ENCODE measurements around the gene LGALS3BP.

DNA sequence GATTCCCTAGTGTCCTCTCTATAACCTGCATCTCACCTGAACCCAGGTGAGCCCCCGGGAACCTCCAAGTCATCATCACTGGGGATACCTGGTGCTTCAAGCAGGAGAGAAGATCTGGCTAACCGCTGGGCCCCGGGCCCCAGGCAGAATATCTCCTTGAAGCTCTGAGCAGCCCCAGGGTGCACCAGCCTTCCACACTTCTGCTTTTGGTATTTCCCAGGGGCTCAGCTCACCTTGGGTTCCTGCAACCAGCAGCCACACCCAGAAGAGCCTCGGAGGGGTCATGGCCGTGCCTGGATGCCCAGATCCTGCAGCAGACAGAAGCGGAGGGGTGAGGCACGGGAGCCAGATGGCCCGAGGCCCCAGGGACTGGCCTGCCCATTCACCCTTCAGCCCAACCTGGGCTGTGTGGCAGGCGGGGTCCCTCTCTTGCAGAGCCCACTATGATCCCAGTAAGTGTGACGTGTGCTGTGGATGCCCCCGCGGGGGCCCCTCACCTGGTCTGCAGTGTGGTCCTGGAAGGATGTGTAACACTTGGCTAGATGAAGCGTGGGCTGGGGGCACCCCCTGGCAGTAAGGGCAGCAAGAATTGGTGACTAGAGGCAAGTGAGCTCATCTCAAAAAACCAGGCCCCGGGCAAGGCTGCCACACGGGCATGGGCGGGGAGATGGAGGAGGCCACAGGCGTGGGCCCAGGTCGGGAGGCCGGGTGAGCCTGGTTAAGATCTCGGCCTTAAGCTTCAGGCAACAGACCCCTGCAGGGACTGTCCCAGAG is 2.6 kb downstream of the LGALS3BP start:
- TF ChIP-seq EZH2 (IDR thresholded peaks at IDR 0.05; ENCODE audit: low read length): no peak
- TF ChIP-seq, protein P1, sequence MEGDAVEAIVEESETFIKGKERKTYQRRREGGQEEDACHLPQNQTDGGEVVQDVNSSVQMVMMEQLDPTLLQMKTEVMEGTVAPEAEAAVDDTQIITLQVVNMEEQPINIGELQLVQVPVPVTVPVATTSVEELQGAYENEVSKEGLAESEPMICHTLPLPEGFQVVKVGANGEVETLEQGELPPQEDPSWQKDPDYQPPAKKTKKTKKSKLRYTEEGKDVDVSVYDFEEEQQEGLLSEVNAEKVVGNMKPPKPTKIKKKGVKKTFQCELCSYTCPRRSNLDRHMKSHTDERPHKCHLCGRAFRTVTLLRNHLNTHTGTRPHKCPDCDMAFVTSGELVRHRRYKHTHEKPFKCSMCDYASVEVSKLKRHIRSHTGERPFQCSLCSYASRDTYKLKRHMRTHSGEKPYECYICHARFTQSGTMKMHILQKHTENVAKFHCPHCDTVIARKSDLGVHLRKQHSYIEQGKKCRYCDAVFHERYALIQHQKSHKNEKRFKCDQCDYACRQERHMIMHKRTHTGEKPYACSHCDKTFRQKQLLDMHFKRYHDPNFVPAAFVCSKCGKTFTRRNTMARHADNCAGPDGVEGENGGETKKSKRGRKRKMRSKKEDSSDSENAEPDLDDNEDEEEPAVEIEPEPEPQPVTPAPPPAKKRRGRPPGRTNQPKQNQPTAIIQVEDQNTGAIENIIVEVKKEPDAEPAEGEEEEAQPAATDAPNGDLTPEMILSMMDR (optimal IDR thresholded peaks at IDR 0.05 in 1 of 3, IDR thresholded peaks at IDR 0.05 in 1 of 3, conservative IDR thresholded peaks at IDR 0.05 in 1 of 3; ENCODE audit: extremely low read depth in 1 of 3, insufficient read depth in 2 of 3, low read length in 3 of 3): no peak
